Esophagus mucosa (tissue), 1 donor: Measurements from ENCODE around the gene NLN. TPM values are rescaled to one million over a fixed set of nuclear protein-coding genes. Genes with fewer than 3 reads are reported as not detected.

ENCODE experiments used
- total RNA-seq: library from RNA; stranded (reverse); gene quantifications from one replicate; pipeline ENCODE4 v1.2.4, GENCODE V29; 2023
- donor health status: DM: yes; HTN: yes; CAD: no.

The NLN gene
- total RNA-seq, 1 donor from 2014 or later, result 16.0 TPM

Other genes with a start within 250 kb of the NLN start
- 1.2 TPM for gene ADAMTS6, start 240.3 kb upstream of the NLN start, total RNA-seq
- gene CENPK, start 159.0 kb upstream of the NLN start, total RNA-seq, result 9.3 TPM
- 16.6 TPM for gene PPWD1, start 158.9 kb upstream of the NLN start, total RNA-seq
- gene TRIM23, start 97.9 kb upstream of the NLN start, total RNA-seq, result 4.8 TPM
- gene SHLD3, start 97.2 kb upstream of the NLN start, total RNA-seq, result 1.5 TPM
- 18.9 TPM for gene TRAPPC13, start 97.2 kb upstream of the NLN start, total RNA-seq
- gene SGTB, start 96 bp upstream of the NLN start, total RNA-seq, result 1.9 TPM
- gene ERBIN, start 204.4 kb downstream of the NLN start, total RNA-seq, result 41.6 TPM